Ishikawa (cell line): Measurements from ENCODE around the gene STEAP2.

Experiments used
- CREB1 ChIP-seq: IDR thresholded peaks from 2 replicates; pipeline ENCODE4 v1.6.1; 2012; ENCODE audit warnings: low read depth
- EP300 ChIP-seq: IDR thresholded peaks from 2 replicates; pipeline ENCODE4 v1.6.1; 2012; ENCODE audit warnings: borderline replicate concordance
- RAD21 ChIP-seq: IDR thresholded peaks from 2 replicates; pipeline ENCODE4 v1.6.1; 2012; ENCODE audit warnings: low read depth

DNA sequence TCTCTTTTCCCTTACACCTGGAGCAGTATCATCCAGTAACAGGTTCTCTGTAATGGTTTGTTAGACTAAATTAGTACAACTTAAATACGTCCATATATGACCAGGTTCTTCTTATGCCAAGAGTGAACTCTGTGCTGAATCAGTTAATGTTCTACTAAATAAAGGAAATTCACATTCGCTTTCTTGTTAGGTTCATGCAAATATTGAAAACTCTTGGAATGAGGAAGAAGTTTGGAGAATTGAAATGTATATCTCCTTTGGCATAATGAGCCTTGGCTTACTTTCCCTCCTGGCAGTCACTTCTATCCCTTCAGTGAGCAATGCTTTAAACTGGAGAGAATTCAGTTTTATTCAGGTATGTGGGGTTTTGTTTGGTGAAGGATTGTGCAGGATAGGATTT lies 18.1 kb downstream of the STEAP2 start:
- TF ChIP-seq EP300, result no peak
- TF ChIP-seq CREB1, result no peak
- TF ChIP-seq RAD21, result no peak
